Left hindlimb (tissue), 1 donor: ENCODE results near the gene ABCF2.

Experiments
- DNase-seq: peaks from one replicate; pipeline ENCODE4 v3.0.0-alpha.2; 2018

ABCF2 gene

DNA sequence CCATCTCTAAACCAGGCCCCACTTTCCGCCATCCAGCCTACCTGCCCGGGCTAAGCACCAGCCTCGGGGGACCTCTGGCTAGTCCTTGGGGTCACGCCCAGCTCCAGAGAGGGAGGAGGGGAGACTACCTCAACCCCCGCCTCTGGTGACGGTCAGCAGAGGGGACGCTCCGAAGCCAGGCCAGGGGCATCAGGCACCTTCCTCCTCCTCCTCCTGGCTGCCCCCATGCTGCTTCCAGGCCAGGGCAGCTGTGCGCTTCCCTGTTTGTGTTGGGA lies 25.5 kb upstream of the ABCF2 start:
- no peak for DNase-seq

DNA sequence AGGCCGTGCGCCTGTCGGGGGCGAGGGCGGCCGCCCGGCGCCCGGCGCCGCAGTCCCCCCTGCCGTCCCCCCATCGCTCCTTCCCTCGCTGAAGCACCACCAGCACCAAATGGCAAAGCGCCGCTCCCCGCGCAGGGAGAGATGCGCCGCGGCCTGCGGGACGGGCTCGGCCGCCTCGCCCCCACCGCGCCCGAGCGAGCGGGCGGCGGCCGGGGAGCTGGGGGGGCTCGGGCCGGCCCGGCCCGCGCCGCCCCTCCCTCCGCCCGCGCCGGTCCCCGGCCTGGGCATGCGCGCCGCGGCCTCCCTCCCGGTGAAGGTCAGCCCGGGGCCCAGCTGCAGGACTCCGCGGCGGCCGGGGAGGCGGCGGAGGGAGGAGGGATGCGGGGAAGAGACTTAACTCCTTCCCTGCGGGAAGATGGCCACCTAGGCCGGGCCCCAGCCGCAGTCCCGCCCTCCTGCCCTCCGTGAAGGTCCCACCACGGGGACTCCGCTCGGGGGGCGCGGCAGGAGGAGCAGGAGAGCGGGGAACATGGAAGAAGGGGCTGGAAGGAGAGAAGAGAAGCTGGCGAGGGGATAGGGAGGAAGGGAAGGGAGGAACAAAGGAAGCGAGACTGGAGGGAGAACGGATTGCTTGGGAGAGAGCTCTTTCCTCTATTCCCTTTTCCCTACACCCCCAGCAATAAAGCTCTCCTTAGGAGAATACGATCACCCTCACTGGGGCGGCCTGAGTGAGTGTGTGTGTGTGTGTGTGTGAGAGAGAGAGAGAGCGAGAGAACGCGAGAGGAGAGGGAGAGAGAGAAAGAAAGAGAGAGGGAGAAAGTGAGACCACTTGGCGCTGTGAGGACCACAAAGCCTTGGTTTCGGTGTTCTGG lies 24.9 kb upstream of the ABCF2 start:
- peak; percentile 91 for DNase-seq

DNA sequence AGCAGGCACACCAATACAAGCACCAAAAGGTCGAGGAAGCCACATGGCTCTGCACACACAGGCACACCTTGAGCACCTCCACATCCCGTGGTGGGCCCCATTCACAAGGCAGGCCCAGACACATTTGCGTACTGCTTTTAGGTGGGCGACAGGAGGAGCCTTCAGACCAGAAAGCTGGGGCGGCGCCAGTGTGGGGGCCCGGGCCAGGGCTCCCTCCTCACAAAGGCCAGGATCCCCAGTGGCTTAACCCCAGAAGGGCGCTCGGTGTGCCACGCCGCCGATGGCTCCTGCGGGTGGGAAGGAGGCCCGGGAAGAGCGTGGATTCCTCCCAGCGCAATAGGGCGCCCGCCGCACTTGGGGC lies 24.3 kb upstream of the ABCF2 start:
- peak; percentile 83 for DNase-seq

DNA sequence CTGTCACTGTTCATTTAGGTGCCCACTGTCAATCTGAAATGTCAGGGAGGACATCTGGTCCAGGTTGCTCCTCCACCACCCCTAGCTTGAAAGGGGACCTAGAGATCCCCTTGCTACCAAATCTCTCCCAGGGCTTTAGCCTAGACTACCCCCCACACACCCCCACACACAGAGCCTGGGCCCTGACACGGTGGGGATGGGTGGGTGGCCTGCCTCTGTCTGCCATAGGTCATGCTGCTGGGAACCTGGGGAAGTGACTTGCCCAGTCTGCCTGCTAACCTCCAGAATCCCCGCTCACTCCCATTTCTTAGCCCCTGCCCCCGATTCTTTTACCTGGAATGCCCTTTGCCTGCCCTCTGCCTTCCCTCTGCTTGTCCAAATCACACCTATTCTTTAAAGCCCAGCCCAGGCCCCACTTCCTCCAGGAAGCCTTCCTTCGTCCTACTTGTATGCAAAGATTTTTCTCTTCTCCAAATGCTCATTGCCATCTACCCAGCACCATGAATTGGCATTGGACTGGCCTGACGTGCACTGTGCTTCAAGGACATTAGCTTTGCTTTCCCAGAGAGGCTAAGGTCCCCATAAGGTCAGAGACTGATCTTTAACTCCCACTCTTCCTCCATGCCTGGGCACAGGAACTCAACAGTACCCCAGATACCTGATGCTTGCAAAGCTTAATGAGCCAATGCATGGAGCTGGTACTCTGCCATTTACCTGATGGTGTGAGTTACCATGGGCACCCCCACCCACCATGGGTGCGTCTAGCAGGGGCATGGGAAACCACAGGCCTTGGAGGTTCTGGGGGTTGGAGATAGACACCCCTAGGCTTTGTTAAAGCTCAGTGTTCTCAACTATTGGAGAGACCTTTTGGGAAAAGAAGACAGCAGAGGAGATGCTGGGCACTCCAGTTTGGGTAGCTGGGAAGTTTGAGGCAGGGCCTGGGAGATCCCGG lies 23.5 kb upstream of the ABCF2 start:
- no peak for DNase-seq

DNA sequence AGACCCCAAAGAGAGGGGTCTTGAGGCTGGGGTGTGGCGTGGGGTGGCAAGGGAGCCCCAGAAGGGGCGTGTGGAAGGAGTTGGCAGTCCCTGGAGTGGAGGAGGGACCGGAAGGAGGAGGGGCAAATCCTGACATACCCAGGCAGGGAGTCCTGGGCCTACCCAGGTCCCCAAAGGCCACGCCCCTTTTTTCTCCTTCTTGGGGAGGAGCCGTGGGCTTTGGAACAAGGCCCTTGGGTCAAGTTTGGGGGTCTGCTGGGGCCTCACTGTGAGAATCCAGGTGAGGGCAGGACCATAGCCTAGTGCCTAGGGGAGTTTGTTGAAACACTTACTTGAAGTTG lies 22.7 kb upstream of the ABCF2 start:
- DNase-seq: peak; percentile 76

DNA sequence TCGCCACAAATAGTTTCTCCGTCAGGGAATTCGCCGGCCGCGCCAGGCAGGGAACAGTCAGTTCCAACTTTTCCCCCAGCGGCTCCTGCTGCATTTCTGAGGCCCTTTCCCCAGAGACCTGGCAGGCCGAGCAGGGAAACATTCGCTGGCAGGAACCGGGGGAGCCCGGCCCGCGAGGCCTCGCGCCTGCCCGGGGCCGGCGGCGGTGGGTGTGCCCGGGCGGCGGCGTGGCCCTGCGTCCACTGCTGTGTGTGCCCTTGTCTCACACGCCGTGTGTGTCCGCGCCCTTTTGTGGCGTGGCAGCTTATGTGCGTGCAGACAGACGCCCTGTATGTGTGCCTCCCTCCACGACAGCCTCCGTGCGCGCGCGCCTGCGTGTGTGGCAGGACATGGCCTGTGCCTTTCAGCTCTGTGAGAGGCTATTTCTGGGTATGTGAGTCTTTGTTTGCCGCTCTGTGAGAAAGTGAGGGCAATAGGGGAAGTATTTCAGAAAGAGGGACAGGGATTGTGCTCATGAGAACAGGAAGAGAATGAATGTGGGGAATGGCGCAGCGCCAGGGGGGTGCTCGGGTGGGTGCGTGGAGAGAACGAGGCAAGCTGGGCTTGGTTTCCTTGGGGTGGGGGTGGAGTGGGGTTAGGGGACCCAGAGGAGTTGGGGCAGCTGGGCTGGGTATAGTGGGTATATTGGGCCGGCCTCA lies 22.2 kb upstream of the ABCF2 start:
- peak; percentile 79 for DNase-seq

DNA sequence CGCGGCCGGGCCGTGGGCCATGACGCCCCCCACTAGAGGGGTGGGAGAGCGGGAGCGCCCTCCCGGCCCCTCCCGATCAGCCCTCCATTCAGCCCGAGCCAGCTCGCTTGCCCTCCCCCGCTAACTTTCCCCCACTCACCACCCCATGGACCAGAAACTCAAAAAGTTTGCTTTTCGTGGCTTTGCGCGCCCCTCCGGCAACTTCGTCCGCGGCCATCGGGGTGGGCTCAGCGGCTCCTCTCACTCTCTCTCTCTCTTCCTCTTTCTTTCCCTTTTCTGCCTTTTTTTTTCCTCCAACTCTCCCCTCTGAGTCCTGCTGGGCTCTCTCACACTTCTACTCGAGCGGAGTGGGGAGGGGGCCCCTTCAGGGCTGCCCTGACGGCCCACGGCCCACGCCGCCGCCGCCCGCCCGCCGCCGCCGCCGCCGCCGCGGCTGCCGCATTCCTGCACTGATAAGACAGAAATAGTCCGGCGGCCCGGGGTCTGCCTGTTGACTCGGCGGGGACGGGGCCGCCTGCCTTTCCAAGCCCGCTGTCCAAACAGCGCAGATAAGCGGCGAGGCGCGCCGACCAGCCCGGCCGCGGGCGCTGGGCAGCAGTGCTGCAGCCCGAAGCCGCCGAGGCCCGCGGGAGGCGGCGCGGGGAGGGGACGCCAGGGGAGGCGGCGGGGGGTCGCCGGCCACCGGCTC lies 21.5 kb upstream of the ABCF2 start, which contains the start of gene SMARCD3:
Gene SMARCD3, minus strand, starts transcription at position 349 of the 688 bp plus-strand sequence. Its CDS starts 132 bp downstream, at position 217.
- peak; percentile 82 for DNase-seq

DNA sequence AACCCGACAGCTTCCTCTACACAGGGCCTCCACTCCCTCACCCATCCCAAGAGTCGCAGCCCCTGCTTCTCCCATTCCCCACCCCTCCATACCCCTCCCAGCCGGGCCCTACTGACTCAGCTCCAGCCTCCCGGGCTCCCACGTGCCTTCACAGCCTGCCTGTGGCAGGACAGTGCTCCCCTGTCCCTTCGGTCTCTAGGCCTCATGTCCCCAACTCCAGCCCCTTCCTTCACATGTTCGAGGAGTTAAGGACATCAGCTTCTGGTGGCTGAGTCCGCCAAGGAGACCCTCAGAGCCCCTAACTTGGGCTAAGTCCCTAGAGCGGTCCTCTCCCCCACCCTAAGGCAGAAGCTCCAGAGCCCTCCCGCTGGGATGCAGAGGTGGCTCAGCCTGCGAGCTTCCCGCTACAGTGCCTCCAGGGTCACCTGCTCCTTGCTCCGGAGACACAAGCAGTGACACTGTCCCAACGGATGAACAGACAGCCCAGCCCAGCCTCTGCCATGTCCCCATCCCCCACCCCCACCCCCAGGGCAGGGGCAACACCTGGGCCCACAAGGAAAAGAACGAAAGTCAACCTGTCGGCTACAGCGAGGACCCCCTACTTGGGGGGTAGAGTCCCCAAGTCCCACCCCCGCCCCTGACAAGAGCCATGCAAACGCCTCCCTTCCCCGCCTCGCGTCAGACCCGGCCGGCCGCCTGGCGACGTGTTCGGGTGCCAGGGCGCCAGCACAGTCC lies 20.8 kb upstream of the ABCF2 start:
- peak; percentile 66 for DNase-seq

DNA sequence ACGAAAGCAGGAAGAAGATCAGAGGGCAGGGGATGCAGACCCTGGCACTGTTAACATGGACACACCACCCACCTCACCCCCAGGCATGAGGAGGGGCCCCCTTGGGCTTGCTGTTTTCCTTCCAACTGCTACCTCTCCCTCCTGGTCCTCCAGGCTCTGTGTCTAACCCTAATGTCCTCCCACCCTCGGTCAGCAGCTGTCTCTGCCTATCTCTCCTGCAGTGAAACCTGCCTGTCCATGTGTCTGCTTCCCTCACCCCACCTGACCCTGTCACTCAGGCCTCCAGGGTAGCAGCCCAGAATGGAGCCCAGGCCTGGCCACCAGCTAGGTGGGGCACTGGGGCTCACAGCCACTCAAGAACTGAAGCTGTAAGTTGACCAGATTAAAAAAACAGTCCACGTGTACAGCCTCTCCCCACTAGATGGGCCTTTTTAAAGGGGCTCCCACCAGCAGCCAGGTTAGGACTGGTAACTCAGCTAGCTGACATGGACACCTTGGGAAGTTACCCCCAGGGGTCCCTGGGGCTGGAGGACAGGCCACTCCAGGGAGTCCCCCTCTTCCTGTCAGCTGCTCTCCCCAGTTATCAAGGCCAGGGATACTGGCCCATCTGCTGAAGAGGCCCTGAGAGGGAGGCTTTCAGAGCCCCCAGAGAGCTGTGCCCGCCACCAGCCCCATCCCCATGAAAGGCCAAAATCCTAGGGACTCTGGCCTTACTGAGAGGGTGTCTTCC lies 20.0 kb upstream of the ABCF2 start:
- peak; percentile 77 for DNase-seq

DNA sequence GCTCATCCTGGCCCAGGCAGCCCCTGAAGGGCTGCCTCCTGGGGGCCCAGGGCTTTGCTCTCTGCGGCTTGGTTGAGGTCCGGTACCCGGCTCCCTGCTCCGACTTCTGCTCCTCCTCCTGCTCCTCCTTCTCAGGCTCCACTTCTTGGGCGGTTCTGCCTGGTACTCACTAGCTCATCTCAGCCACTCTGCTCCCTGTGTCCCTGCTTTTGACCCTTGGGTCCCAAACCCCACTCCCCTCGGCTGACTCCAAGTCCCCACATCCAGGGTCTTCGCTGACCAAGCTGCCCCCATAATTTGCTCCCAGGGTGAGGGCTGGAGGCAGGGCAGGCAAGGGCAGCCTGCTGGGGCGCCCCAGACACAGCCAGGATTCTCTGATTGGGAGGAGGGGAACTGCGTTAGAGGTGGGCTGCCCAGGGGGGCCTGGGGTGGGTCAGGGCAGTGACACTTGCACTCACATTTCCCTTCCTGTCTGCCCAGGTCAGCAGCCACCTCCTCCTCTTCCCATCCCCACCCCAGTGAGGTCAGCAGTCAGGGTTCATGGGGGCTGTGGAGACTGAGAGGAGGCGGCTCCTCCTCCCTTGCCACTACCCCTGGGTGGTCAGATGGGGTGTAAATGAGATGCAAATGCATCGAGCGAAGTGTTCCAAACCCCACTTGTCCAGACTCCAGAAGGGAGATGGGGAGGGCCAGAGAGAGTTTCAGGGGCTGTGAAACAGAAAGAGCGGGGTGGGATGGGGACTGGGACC lies 19.3 kb upstream of the ABCF2 start:
- no peak for DNase-seq

DNA sequence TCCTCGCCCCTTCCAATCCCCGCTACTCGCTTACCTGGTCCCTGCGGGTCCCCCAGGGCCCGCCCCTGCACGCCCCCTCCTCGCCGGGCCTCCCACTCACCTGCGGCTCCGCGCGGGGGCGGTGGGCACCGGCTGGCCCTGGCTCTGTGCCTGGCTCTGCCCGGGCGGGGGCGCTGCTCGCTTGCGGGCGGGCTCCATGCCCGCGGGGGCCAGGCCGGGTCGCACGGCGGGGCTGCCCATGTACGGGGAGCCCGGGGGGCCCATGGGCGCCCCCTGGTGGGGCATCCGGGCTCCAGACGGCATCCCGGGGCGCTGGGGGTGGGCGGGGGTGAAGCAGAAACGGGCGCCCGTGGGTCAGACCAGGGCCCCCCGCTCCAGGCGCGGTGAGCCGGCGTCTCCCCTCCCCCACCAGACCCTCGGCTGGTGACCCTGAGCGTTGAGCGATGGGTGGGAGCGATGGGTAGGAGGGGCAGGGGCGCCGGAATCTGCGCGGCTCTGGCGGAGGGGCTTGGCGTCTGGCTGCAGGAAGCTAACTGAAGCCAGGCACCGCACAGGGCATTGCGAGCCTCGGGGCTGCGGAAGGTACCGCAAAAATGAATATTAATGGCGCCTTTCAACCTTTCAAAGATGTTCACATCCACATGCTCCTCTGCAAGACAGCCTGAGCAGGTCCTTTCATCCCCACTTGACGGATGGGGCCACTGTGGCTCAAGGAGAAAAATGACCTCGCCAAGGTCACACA lies 18.5 kb upstream of the ABCF2 start:
- peak; percentile 47 for DNase-seq

DNA sequence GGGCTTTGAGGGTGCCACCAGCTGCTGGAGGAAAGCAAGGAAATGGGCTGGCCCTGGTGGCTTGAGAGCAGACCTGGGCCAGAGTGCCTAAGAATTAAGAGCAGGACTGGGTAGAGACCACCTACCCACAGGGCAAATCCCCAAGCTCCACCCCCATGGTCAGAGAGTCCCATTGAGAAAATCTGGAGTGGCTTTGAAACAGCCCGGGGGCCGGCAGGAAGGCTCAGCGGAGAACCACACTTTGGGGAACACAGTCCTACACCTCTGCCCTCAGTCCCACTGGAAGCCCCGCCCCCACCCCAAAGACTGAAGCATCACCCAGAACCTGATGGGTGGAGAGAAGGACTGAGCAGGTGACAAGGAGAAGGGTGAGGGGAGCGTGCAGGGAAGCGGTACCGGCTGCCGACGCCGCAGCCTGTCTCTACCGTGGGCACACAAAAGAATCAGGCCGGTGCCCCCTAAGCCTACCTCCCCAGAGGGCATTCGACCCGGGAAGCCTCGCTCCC lies 17.9 kb upstream of the ABCF2 start:
- no peak for DNase-seq

DNA sequence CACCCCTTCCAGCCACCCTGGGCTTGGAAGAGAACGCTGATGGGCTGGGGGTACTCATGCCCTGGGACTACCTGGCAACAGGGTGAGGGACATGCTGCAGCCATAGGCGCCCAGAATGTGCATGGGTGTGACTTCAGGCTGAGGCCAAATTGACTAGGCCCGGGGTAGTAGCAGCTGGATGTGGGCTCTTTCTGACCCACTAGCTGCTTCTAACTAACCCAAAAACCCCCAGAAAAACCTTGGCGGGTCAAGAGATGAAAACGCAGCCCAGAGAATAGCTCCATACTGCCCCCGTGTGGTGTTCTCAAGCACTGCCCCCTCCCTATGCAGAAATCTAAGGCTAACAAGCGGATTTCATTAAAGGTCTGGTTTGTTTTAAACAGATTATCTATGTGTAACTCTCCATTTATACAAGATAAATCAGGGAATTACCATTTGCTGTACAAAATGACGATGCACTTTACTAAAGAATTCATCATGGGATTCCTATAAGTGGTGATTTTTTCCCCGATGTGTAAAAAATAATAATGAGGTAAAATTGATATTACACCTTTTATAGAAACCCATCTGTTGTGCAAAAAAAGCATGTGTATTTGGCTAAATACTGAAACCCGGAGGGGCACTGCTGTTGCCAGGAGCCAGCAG lies 17.3 kb upstream of the ABCF2 start:
- no peak for DNase-seq

DNA sequence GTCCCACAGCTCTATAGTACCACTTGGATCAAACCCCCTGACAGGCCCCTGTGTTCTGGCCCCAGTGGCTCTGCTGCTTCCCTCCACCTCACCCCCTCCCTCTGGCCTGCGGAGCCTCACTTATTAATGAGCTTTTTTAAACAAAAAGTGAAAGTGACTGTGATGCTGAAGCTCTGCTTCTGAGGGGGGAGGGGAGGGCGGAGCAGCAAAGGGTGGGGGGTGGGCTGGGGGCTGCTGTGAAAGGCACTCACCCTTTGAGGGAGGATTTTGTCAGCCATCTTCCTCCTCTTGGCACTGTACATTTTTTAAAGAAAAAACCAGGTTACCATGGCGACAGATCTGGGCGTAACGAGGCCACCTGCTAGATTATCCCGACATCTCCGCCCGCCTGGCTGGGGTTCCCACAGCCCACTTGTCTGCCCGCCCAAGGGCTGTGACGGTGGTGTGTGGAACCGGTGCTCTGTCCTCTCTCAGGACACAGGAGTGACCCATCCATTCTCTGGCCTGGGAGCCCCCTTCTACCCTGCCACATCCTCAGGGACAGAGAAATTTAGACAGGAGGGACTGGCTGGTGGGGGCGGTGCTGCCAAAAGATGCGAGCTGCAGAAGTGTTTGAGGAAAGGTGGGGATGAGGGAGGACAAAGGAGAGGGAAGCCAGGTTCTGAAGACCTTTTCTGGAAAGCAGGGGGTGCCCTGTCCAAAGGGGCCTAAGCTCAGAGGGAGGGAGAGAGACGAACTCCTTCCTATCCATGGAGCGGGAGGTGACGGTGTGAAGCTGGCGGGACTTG lies 16.6 kb upstream of the ABCF2 start:
- peak; percentile 52 for DNase-seq

DNA sequence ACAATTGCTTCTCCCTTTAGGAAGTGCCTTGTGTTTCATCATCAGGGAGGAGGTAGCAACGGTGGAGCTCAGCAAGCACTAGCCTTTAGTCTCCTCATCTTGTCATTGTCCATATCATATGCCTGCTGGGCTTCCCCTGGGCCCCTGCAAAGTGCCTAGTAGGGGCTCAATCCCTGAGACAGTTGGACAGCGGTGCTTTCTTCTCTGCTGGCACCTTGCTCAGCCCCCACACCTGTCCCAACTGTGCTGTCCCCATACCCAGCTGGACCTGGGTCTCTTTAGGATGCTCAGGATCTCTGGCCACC lies 16.0 kb upstream of the ABCF2 start:
- no peak for DNase-seq

DNA sequence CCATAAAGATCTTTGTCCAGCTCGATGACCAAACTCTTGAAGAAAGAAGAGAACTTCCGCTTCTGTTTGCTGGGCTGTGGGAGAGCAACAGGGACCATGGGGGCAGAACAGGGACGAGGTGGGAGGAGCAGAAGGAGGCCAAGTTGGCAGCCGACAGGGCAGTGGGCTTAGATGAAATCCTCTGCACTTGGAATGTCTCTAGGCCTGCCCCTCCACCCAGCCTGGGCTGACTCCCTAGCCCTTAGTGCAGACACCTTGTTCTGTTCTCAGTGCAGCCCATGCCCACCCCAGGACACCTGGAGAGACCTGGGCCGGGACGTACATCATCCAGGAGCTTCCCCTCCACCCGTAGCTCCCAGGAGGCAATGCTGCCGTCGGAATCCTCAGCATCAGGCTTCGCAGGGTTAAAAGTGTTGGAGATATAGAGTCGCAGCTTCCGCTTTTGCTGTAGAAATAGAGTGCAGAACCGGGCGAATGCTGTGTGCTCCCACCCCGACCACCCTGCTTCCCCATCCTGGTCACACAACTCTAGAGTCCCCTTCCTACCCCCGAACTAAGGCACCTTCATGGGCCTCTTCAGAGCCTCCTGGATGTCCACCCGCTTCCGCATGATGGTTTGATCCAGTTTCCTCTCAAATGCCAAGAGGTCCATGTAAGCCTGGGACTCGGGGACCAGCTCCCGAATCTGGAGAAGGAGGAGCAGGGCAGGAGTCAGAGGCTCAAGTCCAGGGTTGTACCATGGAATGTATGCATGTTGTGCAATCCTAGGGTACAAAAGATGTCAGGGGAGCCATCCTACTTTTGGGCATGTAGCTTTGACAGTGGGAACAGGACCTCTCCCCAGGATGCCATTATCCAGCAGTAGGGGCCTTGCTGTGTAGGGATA lies 15.4 kb upstream of the ABCF2 start:
- DNase-seq: no peak

DNA sequence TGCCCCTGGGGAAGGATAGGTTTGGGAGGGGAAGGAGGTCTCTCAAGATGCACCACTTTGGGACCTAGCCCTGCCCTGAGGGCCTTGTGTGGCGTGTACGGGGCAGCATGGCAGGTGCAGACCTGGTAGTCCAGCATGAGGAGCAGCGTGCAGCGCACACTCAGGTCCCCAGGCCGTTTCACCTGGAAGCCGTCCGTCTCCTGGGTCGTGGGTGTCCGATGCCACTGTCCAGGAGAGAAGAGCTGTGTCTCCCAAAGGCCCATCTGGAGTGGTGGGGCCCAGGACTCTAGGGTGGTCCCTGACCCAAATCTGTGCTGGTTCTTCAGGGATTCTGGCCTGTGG lies 14.7 kb upstream of the ABCF2 start:
- no peak for DNase-seq
